B cell (primary cell): Measurements from ENCODE around the gene WDR90. TPM values are rescaled to one million over a fixed set of nuclear protein-coding genes. Genes with fewer than 3 reads are reported as not detected.

Experiments
- ATAC-seq: fragments of 200-7000 bp; cut with Tn5 transposase; one replicate; pipeline ENCODE4 v1.10.0; 2021; ENCODE audit warnings: low read depth, mild to moderate bottlenecking, moderate number of reproducible peaks, moderate library complexity
- CTCF ChIA-PET: fragments of 350-600 bp; sonication (Branson Sonifier 250); formaldehyde crosslinking; loops from one replicate; lab custom pipeline; 2021; ENCODE audit warnings: antibody characterized with exemption, inconsistent platforms; lab: Charles Lee
- POLR2A ChIA-PET: fragments of 350-600 bp; sonication (Branson Sonifier 250); formaldehyde crosslinking; loops from one replicate; lab custom pipeline; 2021; ENCODE audit warnings: antibody characterized with exemption; lab: Charles Lee
- DNase-seq: peaks from one replicate; pipeline ENCODE4 v3.0.0; 2013
- H2AFZ ChIP-seq: 2 replicates; pipeline ENCODE4 v1.6.1; 2012; ENCODE audit warnings: mild to moderate bottlenecking, low read depth, low read length; ENCODE audit not compliant: insufficient read depth, poor library complexity, severe bottlenecking
- H3K27ac ChIP-seq, 2 donors: 1 replicate in 1 of 2; 2 replicates in 1 of 2; pipeline ENCODE4 v1.5.1; 2012 to 2013; ENCODE audit warnings: low read length in 2 of 2, mild to moderate bottlenecking in 2 of 2, moderate library complexity in 1 of 2
- H3K27me3 ChIP-seq, 4 experiments: fragments of 200-600 bp in 1 of 4; sonication (generic) in 1 of 4; replicated peaks in 1 of 4; 1 replicate in 2 of 4; 2 replicates in 2 of 4; pipeline versions ENCODE4 v1.6.1 to v1.7.0; 2013 to 2016; ENCODE audit warnings: low read length in 3 of 4, mild to moderate bottlenecking in 2 of 4, mixed read lengths in 1 of 4, moderate library complexity in 1 of 4; ENCODE audit not compliant: insufficient read depth in 4 of 4, control insufficient read depth in 3 of 4; ENCODE audit errors: control extremely low read depth in 1 of 4
- H3K36me3 ChIP-seq, 2 experiments: replicated peaks in 1 of 2; 1 replicate in 1 of 2; 2 replicates in 1 of 2; pipeline versions ENCODE4 v1.6.1 to v1.7.1; 2013; ENCODE audit warnings: low read length in 1 of 2; ENCODE audit not compliant: insufficient read depth in 2 of 2, control insufficient read depth in 1 of 2; ENCODE audit errors: control extremely low read depth in 1 of 2, extremely low read depth in 1 of 2
- H3K4me1 ChIP-seq, 2 donors: fragments of 200-600 bp in 1 of 2; sonication (generic) in 1 of 2; 1 replicate in 1 of 2; 2 replicates in 1 of 2; pipeline versions ENCODE4 v1.5.1 to v1.6.1; 2013 to 2017; ENCODE audit warnings: low read length in 2 of 2; ENCODE audit not compliant: control insufficient read depth in 2 of 2, insufficient read depth in 2 of 2
- H3K4me2 ChIP-seq: replicated peaks from 2 replicates; pipeline ENCODE3; 2012; ENCODE audit warnings: mild to moderate bottlenecking, low read depth, low read length; ENCODE audit not compliant: poor library complexity, severe bottlenecking
- H3K4me3 ChIP-seq, 5 experiments: fragments of 200-600 bp in 1 of 5; sonication (generic) in 1 of 5; 1 replicate in 3 of 5; 2 replicates in 2 of 5; pipeline versions ENCODE4 v1.5.1 to v1.7.0; 2011 to 2016; ENCODE audit warnings: low read length in 4 of 5, mild to moderate bottlenecking in 4 of 5, low read depth in 2 of 5, control low read depth in 1 of 5, moderate library complexity in 1 of 5; ENCODE audit not compliant: insufficient read depth in 1 of 5; ENCODE audit errors: control extremely low read depth in 1 of 5, extremely low read depth in 1 of 5
- H3K79me2 ChIP-seq: fragments of 200-600 bp; sonication (generic); one replicate; pipeline ENCODE4 v1.6.0; 2016; ENCODE audit warnings: low read length; ENCODE audit not compliant: control insufficient read depth, insufficient read depth
- H3K9ac ChIP-seq: fragments of 200-600 bp; sonication (generic); 2 replicates; pipeline ENCODE4 v1.6.1; 2017; ENCODE audit warnings: mild to moderate bottlenecking, low read length, moderate library complexity
- H3K9me3 ChIP-seq, 3 donors: one replicate each; pipeline versions ENCODE4 v1.6.1 to v1.7.1; 2013; ENCODE audit warnings: low read length in 2 of 3; ENCODE audit not compliant: control insufficient read depth in 2 of 3, insufficient read depth in 1 of 3; ENCODE audit errors: control extremely low read depth in 1 of 3
- H4K20me1 ChIP-seq: 2 replicates; pipeline ENCODE4 v1.6.0; 2012; ENCODE audit warnings: mild to moderate bottlenecking, low read length; ENCODE audit not compliant: insufficient read depth, control insufficient read depth, poor library complexity, severe bottlenecking
- H3K27ac Mint-ChIP-seq: one replicate; pipeline ENCODE4 v1.8.0; 2021; ENCODE audit warnings: mixed read lengths
- H3K27me3 Mint-ChIP-seq: one replicate; pipeline ENCODE4 v1.8.0; 2021; ENCODE audit warnings: mixed read lengths
- H3K4me1 Mint-ChIP-seq: one replicate; pipeline ENCODE4 v1.8.0; 2021; ENCODE audit warnings: mixed read lengths
- H3K4me3 Mint-ChIP-seq: one replicate; pipeline ENCODE4 v1.8.0; 2021; ENCODE audit warnings: mixed read lengths
- H3K9me3 Mint-ChIP-seq: one replicate; pipeline ENCODE4 v1.8.0; 2022; ENCODE audit warnings: mixed read lengths; ENCODE audit not compliant: insufficient read depth
- CTCF ChIP-seq: fragments of 200-600 bp; IDR thresholded peaks from one replicate; pipeline ENCODE4 v1.8.0; 2022; ENCODE audit warnings: antibody characterized with exemption, mild to moderate bottlenecking
- EZH2 ChIP-seq: IDR thresholded peaks from 2 replicates; pipeline ENCODE4 v1.6.1; 2012; ENCODE audit warnings: borderline replicate concordance, low read depth, mild to moderate bottlenecking, moderate library complexity, low read length; ENCODE audit not compliant: insufficient read depth, poor library complexity, severe bottlenecking
- WGBS: methylation state at CpG from one replicate; pipeline ENCODE4 v1.1.5; 2013; ENCODE audit warnings: missing lambda C conversion rate; ENCODE audit not compliant: insufficient coverage; 5-methylcytosine and 5-hydroxymethylcytosine counted together
- intact Hi-C: fragments of 100-400 bp; cut with micrococcal nuclease; formaldehyde crosslinking; loops from one replicate; pipeline ENCODE4 v1.10.0; 2022
- polyA plus RNA-seq: library from polyadenylated mRNA; depleted of rRNA; stranded (reverse); fragments of >200 nt; gene quantifications from 2 replicates; pipeline ENCODE4 v1.2.3, GENCODE V29; 2012
- total RNA-seq, 2 donors: library from RNA; stranded (reverse); fragments of 120-200 nt in 1 of 2; gene quantifications; 1 replicate in 1 of 2; 2 replicates in 1 of 2; pipeline versions ENCODE4 v1.2.3 to v1.2.4, GENCODE V29; 2013 to 2022

The WDR90 gene
- total and polyA plus RNA-seq, 2 donors (not counting 1 experiment from before 2014, with no cell fraction given): 23.1 to 34.7 TPM

DNA sequence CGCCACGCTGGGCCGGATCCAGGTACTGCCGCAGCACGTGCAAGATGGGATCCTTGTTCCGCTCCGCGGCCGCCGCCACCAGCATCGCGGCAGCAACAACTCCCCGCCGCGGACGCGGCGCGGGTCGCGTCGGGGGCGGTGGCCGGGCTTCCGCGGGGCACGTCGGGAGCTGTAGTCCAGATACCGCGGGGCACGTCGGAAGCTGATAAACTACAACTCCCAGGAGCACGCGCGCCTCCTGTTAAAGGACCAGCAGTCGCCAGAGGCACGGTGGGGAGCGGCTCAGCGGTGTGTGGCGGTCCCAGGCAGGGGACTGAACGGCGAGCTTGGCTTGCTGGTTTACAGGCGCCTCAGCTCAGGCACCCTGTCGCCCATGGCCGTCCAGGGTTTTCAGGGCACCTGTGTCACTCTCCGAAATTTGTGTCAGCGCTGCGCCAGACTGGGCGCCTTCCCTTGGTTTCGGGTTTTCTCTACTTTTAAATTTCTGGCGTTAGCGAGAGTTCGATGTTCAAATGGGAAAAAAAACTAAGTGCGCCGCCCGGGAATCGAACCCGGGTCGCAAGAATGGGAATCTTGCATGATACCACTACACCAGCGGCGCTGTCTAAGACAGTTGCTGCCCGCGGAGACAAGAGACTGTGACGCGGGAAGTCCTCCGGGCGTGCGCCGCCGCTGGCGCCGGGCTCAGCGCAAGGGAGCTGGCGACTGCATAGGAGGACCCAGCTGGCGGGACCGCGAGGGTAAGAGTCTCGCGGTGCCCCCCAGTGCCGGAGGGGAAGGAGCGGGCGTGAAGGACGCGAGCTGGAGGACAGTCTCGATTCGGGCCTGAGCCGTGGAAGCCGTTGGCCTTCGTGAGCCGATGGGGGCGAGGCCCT, 12.7 kb upstream of the WDR90 start, which contains the start of gene METTL26:
METTL26 (minus strand) TSS at position 100 of the 875 bp plus-strand sequence; CDS start at position 85, 15 bp downstream.
- Histone ChIP-seq H3K36me3 (peaks cover 0 to 3% of the 10 kb centered on the region in 2 experiments), H3K4me3 (peak within 1 kb of the TSS; percentile 84 to 95 (median 87)), H4K20me1 (peaks cover 13% of the 10 kb centered on the region), H3K9me3 (no peaks in the 10 kb centered on the region), H3K27me3 (no peaks in the 10 kb centered on the region), H3K4me2 (peak within 1 kb of the TSS; percentile 94), H3K4me1 (peaks cover 14 to 43% of the 10 kb centered on the region in 2 donors), H3K27ac (peak within 1 kb of the TSS; percentile 82 to 83), H2AFZ (peak within 1 kb of the TSS; percentile 83), H3K79me2 (peaks cover 10% of the 10 kb centered on the region), H3K9ac (peak within 1 kb of the TSS; percentile 91)
- no peak for TF ChIP-seq CTCF
- no peak for TF ChIP-seq EZH2
- H3K4me1 Mint-ChIP-seq: peaks cover 23% of the 10 kb centered on the region
- ChIA-PET CTCF (interaction anchor here (0.7 to 1.6 kb wide), 8 partner anchors 12 to 57 kb away, joined by 3 to 6 read pairs (median 4); partner anchors contain the start of gene WDR90), POLR2A (interaction anchor here (0.6 to 1.8 kb wide), 11 partner anchors 11 to 403 kb away, joined by 3 to 6 read pairs (median 3); partner anchors contain the start of genes NHLRC4, PIGQ, RAB40C and RHOT2)
- intact Hi-C loops: loop anchor here (1.0 kb wide), 5 partner anchors 13 to 47 kb away; partner anchors contain the start of genes RHOT2 and WDR90
- DNase-seq (peak; percentile 96), ATAC-seq (peak; percentile 81)
- no peaks in the 10 kb centered on the region for H3K9me3 Mint-ChIP-seq
- H3K27ac Mint-ChIP-seq: peak within 1 kb of the TSS; percentile 98
- H3K27me3 Mint-ChIP-seq: no peaks in the 10 kb centered on the region
- peak within 1 kb of the TSS; percentile 98 for H3K4me3 Mint-ChIP-seq
- WGBS: under 1% methylated on average over 91 of the region's 91 CpGs
